Limb (tissue), 2 donors: ENCODE measurements around the gene TTLL8.

Experiments
- DNase-seq, 2 donors: peaks; one replicate each; pipeline ENCODE4 v3.0.0-alpha.2; 2016; ENCODE audit errors: extremely low spot score in 2 of 2

TTLL8 gene

DNA sequence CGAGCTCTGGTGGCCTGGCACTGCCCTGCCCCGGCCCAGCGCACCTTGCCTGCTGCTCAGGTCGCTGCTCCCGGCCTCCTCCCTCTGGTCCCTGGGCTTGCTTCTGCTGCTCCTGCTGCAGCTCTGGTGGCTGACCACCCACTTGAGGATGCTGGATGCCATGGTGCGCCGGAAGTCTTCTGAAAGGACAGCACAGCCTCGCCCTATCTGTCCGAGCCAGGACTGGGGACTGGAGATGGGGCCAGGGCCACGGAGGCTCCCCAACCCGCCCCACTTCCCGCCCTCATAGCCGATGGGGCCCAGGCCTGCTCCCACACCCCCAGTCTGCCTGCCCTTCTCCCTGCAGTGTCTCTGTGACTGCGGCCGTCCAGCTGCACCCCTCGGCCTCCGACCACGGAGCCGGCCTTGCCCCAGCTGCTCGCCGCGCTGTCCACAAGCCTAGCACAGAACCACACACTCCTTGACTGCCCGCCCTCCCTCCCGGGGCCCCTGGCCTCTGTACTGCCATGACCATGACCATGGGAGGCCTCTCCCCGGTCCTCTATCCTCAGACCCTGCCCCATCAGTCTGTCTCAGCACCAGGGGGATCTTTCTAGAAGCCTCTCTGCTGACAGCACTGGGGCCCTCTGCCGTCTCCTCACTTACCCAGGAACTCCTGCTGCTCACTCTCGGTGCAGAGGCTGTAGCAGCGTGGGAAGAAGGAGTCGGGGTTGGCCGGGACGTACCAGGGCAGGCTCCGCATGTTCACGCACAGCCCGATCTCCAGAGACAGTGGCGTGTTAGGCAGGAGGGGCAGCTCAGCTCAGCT, 12.7 kb downstream of the TTLL8 start:
- DNase-seq = no peak

DNA sequence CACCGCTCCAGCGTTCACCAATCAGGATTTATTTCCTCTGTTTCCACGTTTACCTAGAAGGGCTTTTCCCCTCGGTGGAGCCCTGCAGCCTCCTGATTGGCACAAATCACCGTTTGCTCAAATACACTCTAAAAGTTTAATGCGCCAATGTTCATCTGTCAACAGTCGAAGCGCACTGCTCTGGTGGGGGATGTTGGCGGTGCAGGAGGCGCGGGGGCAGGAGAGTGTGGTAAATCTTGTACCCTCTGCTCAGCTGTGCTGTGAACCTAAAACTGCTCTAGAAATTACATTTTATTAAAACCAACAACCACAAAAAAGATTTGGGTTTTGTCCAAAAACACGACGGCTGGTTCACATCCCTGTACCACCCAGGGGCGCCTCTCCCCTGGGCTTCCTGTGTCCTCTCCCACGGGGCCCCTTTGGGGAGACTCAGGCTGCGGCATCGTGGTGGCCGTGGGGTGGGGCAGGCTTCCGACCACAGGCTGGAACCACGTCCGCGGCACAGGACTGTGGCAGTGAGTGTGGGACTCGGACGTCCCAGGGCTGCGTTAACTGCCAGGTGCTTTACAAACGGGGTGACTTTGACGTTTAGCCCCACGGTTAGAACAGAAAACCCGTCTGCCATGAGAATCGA, 13.5 kb downstream of the TTLL8 start:
- no peak for DNase-seq

DNA sequence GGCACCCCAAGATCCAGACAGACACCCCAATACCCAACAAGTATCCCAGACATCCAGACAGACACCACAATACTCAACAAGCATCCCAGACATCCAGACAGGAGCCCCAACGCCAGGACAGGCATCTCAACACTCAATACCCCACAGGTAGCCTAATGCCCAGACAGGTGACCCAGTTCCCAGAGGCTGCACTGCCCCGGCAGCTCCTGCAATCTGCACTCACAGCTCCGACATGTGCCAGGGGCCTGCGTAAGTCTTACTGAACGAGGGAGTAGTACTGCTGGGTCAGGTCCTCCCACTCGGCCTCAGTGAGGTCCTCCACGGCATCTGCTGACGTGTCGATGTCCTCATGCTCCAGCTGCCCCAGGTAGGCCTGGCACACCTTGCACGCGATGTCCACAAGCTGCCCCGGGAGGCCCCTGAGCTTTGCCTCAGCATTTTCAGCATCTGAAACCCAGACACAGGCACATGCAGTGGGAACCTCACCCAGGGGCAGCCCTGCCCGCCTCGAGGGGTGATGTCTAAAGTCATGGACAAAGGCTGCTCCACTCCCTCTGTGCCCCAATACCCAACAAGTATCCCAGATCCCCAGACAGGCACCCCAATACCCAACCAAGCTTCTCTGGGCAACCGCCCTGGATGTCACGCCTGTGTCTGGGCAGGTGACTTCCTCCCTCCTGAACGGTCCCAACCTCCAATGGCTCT, 16.6 kb downstream of the TTLL8 start:
- DNase-seq = no peak

DNA sequence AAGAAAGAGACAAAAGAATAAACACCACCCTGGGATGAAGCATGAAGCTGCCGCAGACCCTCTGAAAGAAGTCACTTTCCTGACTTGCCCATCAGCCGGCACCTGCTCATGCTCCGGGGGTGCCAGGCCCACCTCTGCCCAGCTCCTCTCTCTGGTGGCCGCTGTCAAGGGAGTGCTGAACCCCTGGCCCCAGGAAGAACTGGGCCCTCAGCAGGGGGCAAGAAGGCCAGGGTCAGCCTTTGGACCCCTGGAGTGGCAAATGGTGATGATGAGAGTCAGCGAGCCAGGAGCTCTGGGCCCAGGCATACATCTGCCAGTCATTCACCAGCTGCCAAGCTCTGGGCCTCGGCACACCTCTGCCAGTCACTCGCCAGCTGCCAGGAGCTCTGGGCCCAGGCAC, 17.4 kb downstream of the TTLL8 start:
- no peak for DNase-seq

DNA sequence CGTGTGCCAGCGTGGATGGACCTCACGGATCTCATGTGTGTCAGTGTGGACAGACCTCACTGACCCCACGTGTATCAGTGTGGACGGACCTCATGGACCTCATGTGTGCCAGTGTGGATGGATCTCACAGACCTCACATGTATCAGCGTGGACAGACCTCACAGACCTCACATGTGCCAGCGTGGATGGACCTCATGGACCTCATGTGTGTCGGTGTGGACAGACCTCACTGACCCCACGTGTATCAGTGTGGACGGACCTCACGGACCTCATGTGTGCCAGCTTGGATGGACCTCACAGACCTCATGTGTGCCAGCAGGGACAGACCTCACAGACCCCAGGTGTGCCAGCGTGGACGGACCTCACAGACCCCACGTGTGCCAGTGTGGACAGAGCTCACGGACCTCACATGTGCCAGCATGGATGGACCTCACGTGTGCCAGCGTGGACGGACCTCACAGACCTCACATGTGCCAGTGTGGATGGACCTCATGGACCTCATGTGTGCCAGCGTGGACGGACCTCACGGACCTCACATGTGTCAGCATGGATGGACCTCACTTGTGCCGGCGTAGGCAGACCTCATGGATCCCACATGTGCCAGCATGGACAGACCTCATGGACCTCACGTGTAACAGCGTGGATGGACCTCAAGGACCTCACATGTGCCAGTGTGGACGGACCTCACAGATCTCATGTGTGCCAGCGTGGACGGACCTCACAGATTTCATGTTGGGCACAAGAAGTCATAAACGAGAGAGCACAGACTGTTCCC, 18.2 kb downstream of the TTLL8 start:
- no peak for DNase-seq

DNA sequence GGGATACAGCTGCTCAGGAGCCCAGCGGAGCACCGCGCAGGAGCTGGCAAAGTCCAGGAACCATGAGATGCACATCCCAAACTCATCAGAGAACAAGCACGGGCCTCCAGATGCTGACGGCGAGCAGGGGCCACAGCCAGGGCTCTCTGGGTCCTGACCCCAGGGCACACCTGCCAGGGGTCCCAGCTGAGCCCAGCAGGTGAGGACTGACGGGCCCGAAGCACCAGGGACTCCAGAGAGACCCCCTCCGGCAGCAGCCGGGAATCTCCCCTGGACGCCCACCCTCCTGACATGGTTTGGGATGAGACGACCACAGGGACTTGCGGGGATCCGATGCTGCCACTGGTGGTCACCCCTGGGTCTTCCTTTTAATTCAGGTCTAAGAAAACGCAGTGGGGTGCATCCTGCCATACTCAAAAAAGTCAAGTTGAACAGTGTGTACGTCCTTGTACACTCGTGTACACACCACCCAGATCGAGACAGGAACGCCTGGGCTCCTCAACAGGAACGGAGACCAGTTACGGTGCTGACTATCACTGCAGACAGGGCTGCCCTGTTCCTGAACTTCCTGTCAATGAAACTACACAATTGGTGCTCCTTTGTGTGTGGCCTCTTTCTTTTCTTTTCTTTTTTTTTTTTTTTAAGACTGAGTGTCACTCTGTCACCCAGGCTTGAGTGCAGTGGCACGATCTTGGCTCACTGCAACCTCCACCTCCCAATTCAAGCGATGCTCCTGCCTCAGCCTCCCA, 21.9 kb downstream of the TTLL8 start:
- no peak for DNase-seq

DNA sequence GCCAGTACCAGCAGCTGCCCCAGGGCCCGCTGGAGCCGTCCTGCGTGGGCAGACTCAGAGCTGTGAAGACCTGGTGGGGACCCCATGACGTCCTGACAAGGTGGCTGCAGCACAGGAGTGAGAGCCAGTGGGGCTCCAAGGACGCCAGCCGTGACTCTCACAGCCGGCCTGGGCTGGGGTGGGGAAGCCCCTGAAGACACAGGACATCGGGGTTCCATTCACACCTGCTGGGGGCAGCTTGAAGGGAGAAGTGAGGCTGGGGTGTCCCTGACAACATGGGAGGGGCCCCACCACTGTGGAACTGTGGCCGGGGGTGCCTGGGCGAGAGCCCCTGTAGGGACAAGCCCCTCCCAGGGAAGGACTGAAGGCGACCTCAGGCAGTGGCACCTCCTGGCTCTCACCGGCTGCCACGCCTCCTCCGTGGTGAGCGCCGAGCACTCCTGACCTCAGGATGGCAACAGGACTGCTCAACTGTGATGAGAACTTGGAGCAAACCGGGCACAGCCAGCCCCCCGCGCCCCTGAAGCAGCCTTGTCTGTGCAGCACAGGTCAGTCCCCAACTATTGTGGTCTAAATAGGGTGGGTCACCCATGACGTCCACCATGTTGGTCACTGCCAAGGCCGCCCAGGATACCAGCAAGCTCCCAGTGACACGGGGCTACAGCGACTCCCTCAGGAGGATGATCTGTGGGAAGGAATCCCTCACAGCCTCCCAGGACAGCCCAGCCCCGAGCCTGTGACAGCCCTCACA, 22.8 kb downstream of the TTLL8 start:
- no peak for DNase-seq

DNA sequence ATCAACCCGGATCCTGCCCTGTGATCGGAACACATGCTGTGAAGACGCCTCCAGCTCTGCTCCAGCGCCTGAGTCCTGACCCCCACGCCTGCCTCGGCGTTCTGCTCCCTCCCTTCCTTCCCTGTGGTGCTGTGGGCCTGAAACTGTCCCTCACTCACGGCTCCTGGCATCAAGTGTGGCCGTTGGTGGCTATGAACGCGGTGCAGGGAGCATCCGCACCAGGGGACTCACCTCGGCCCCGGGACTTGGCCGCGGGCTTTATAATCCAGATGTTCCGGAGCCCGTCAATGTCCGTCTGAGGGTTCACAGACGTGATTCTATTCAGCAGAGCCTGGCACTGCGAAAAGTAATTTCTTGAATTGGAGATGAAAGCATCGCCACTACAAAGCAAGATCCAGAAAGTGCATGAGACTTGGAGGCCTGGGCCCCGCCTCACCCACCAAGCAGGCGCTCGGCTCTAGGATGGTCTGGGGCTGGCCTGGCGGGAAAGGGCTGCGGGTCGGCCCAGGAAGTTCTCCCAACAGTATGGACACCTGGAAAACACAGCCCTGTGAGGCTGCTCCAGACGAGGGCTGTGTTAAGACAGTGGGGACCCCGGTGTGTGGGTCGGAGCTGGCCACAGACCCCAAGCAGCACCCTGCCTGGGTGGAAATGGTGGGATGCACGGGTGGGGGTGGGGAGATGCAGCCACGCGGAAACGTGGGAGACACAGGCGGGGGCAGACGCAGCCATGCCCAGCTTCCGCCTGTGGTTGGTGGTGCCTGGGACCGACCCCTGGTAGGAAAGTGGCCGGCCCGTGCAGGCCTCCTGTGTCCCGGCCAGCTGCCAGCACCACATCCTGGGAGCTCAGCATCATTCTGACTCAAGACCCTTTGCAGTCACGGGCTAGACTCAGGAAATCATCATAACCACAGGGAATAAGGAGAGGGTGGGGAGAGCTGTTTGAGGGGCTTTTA, 23.7 kb downstream of the TTLL8 start:
- DNase-seq = no peak

DNA sequence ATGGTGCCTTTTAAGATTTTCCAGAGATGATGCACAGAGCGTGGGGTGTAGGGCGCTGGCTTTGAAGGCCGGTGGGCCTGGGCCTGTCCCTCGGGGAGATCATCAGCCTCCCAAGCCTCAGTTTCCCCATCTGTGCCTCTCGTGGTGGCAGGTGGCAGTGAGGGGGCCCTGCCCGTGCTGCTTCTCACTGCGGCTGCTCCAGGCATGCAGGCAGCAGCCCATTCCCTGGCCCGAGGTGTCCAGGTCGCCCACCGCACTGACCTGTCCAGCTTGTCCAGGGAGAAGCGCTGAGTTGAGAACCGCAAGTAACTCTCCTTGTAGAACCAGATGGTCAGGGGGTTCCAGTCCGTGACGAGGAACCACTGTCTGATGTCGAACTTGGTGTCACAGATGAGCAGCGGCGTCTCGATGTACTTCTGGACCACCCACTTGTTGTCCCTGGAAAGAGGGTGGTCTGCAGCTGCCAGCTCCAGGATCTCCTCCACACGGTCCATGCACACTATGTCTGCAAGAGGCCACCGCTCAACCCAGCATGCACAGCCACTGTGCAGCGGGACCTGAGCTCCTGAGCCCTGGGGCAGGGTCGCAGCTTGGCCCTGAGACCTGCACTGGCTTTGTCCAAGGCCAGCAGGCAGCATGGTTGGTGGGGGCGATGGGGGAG, 25.0 kb downstream of the TTLL8 start:
- DNase-seq = no peak

DNA sequence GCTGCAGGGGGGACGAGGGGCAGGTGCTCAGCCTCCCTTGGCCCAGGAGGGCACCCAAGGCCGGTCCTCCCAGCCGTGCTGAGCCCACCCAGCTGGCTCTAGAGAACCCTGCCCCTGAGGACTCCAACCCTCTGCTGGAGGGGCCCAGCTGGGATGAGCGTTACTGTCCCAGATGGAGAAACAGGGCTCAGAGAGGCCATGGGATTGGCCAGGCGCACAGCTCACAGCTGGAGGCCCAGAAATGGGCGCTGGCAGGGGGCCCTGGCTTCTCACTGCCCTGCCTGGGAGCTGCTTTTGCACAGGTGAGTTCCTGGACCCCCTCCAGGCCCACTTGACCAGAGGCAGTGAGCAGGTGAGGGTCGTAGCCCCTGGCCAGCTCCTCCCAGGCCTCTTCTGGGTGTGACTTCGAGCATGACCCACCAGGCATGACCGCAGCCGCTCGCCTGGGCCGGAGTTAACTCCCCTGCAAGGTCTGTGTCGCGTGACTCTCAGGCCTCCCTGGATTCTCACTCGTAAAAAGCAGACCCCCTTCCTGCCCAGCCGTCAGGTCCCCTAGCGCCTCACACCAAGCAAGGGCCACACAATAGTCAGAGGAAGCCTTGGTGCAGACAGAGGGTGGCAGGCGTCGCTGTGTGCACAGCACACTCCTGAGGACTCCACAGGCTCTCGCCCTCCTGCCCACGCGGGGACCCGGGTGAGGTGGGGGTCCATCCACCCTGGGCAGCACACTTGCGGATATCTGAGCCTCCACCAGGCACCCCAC, 25.8 kb downstream of the TTLL8 start:
- DNase-seq = no peak

DNA sequence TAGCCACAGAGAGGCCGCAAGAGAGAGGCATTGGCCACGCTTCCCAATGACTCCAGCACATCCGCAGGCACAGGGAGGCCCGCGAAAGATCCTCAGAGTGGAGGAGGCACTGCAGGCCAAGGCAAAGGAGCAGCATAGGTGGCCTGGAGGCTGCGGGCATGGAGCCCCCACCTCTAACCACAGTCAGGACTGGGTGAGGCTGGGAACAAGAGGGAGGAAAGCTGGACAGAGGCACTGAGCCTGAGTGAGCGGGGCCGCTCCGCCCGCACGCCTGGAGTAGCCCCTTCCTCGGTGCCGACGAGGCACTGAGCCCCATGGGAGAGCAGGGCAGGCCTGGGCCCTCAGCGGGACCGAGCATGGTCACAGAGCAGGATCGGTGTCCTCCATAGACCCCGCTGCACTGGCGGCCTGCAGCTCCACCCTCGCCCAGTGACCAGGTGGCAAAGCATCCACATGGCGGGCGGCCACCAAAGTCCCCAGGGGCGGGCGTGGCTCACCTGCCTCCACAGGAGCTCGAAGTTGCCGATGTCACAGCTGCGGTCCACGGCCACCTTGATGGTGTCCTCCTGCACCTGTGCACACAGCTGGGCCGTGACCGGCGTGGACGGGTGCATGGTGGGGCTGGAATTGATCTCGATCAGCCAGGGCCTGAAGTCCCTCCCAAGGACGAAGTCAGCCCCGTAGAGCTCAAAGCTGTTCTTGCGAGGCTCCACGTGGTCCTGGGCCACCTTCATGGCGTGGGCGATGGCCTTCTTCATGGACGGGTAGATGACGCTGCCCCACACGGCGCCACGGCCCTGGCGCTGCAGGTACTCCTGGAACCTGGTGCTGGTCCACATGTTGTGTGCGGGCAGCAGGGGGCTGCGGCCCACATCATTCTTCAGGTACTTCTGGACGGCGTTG, 26.7 kb downstream of the TTLL8 start:
- peak in 1 of 2 donors; percentile 26 for DNase-seq

DNA sequence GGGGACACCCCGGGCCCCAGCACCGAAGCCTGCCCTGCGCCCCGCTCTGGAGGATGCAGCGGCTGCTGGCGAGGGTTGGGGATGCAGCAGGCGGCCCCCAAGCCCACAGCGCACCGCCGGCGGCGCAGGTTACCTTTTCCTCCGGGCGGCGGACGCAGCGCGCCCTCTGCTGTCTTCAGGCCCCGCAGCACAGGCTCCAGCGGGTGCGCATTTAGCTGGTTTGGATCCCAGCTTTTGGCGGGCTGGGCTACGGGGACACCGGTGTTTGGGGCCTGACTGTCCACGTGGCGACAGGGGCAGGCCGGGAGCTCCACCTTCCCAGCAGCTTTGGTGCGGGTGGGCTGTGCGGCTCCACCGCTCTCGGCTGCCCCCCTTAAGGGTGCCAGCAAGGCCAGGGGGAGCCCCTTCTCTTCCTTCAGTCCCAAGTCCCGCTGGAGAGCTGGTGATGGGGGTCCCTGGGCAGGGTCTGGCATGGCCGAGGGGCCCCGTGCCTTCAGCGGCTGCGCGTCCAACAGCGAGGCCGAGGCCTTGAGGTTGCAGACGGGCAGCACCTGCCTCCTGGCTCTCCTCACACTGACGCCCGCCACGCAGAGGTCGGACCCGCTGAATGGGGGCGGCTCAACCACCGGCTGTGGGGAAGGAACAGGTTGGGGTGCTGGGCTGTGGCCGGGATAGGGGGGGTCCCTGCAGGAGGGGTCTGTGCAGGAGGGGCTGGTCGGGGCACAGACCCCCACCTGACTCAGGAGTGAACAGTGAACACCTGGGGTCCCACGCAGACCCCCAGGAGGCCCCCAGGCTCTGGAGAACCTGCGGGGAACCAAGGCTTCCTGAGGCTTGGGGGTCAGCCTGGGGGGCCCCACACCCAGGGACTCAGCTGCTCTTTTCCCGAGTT, 27.6 kb downstream of the TTLL8 start:
- peak; percentile 27 to 78 for DNase-seq

DNA sequence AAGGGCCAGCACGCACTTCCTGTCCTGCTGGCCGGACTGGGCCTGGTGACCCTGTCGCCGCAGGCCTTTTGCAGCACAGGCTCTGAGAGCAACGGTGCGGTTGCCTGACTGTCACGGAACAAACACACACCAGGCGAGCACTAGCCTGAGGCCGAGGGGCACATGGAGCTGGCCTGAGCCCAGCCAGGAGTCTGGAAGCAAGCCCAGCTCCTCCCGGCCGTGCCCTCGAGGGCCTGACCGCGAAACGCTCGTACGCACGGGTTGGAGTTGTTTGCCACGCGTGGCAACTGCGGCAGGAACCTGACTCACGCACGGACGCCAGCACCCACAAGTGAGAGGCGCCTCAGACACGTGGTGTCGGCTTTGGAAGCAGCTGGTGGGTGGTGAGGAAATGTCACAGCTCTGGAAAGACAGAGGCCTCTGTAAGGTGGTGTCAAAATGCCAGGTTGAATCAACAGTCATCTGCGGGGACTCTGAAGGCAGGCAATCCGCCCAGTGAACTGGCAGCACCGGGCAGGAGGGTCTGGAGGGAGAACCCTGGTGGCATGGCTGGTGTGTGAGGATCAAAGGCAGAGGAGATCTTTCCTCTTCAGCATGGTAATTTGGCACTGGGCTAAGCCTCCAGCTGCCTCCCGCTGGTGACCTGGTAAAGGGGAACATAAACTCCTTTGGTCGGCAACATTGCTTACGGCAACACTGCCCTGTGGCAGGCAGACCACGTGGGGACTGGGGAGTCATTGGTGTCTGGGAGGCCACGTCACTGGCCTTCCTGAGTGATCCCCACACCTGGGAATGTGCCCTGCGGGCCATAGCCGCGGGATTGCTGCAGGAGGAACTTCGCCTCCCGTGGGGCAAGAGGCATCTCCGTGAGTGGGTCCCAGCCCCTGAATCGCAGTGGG, 30.2 kb downstream of the TTLL8 start:
- DNase-seq = no peak

DNA sequence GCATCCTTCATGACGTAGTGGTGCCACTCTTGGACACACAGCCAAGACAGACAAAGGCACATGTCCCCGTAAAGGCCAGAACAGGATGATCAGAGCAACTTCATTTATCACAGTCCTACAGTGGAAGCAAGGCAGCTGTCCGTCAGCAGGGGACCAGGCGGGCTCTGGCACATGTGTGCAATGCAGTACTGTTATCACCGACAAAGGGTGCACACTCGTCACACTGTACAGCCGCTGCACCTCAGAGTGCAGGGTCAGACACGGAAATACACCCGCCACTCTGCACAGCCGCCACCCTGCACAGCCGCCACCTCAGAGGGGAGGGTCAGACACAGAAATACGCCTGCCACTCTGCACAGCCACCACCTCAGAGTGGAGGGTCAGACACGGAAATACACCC, 32.1 kb downstream of the TTLL8 start:
- DNase-seq = no peak
